Stomach (tissue), 9 donors: Measurements from ENCODE around the gene SLC22A13. TPM values are rescaled to one million over a fixed set of nuclear protein-coding genes. Genes with fewer than 3 reads are reported as not detected.
"Not testable (repeated sequence)": the region's sequence is repeated elsewhere in the genome, so short reads cannot be mapped to it uniquely, and the experiment has no call there.

Experiments
- DNase-seq, 2 donors: peaks; one replicate each; pipeline versions ENCODE4 v3.0.0 to v3.0.0-alpha.2; 2013 to 2019
- H3K27ac ChIP-seq, 5 donors: fragments of 200-600 bp in 4 of 5; sonication (generic) in 4 of 5; one replicate each; pipeline ENCODE4 v1.5.1; 2013 to 2019; ENCODE audit warnings: mild to moderate bottlenecking in 1 of 5, moderate library complexity in 1 of 5
- H3K27me3 ChIP-seq, 3 donors: fragments of 200-600 bp; sonication (generic); one replicate each; pipeline ENCODE4 v1.5.1; 2017 to 2019; ENCODE audit warnings: mixed run types in 1 of 3
- H3K36me3 ChIP-seq, 4 donors: fragments of 200-600 bp; sonication (generic); 1 replicate in 3 of 4; 2 replicates in 1 of 4; pipeline ENCODE4 v1.5.1; 2016 to 2019
- H3K4me1 ChIP-seq, 4 donors: fragments of 200-600 bp; sonication (generic); one replicate each; pipeline ENCODE4 v1.5.1; 2016 to 2019
- H3K4me3 ChIP-seq, 4 donors: fragments of 200-600 bp; sonication (generic) in 3 of 4; one replicate each; pipeline ENCODE4 v1.5.1; 2016 to 2019; ENCODE audit warnings: mild to moderate bottlenecking in 1 of 4
- H3K9me3 ChIP-seq, 4 donors: fragments of 200-600 bp; sonication (generic); one replicate each; pipeline ENCODE4 v1.5.1; 2016 to 2019
- EP300 ChIP-seq: sonication (generic); formaldehyde crosslinking; IDR thresholded peaks from one replicate; pipeline ENCODE4 v1.6.1; 2017; ENCODE audit warnings: antibody characterized with exemption
- POLR2A ChIP-seq, 4 donors: fragments of 450-650 bp; IDR thresholded peaks; one replicate each; pipeline ENCODE4 v1.6.1; 2016; ENCODE audit warnings: antibody characterized with exemption in 4 of 4, control low read depth in 2 of 4, mild to moderate bottlenecking in 1 of 4, moderate library complexity in 1 of 4
- POLR2AphosphoS5 ChIP-seq, 3 donors: sonication (generic); formaldehyde crosslinking; IDR thresholded peaks; one replicate each; pipeline ENCODE4 v1.6.1; 2016; ENCODE audit warnings: antibody characterized with exemption in 3 of 3
- WGBS, 5 donors: extraction: QIAGEN DNeasy Blood & Tissue Kit in 3 of 5; methylation state at CpG; one replicate each; pipeline versions ENCODE4 v1.1.5 to v1.1.7; 2013 to 2018; 5-methylcytosine and 5-hydroxymethylcytosine counted together
- intact Hi-C: fragments of 100-400 bp; cut with DNase I; formaldehyde crosslinking; loops from one replicate; pipeline ENCODE4 v1.15.1; 2023; ENCODE audit warnings: low total_unique reads
- polyA plus RNA-seq, 3 donors: library from polyadenylated mRNA; stranded (reverse); fragments of 200-250 nt; gene quantifications; one replicate each; pipeline ENCODE4 v1.2.3, GENCODE V29; 2013
- total RNA-seq, 5 donors: library from RNA; depleted of rRNA; stranded (reverse); fragments of >200 nt; gene quantifications; one replicate each; pipeline versions ENCODE4 v1.1.0 to v1.2.3, GENCODE V29; 2014 to 2016
- TF ChIP-seq, protein P1 (sequence below), 7 experiments: fragments of 450-650 bp in 4 of 7; fragments of 200-600 bp in 3 of 7; sonication (generic) in 3 of 7; IDR thresholded peaks; one replicate each; pipeline ENCODE4 v1.5.1; 2016 to 2019; ENCODE audit warnings: antibody characterized with exemption in 7 of 7, control low read depth in 2 of 7, mild to moderate bottlenecking in 1 of 7
- donor health status: healthy with polysubstance abuse.
- donor health status: Bipolar disorder and iron deficiency.
- donor health status: healthy.

SLC22A13 gene
- total and polyA plus RNA-seq, 8 donors = 0.05 to 0.73 (median 0.29) TPM; not detected in 5

DNA sequence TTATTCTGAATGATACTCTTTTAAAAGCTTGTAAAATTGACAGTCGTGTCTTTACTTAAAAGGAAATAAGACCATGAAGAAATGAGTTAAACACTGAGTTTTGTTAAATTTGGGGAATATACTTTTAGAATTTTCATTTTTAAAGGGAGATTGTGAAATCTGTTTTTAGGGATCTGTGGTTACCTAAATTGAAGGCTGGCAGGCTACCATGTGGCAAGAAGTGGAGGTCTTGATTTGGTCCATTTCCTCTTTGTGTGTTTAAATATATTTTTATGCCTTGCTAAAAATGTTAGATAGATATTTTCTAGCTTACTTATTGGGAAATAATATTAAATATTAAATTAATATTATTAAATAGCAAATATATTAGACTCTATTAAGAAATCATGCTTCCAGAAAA lies 36.6 kb upstream of the SLC22A13 start:
- H3K9me3 ChIP-seq = no peaks in the 10 kb centered on the region
- intact Hi-C loops = no loop called here
- no peak for DNase-seq
- 93 to 96% (median 93%) methylated on average over 1 of the region's 1 CpG for WGBS, 5 donors
- no peak overlapping the region for H3K4me3 ChIP-seq
- peaks cover 0 to 5% (median 0%) of the 10 kb centered on the region in 4 donors for H3K4me1 ChIP-seq
- TF ChIP-seq EP300 (no peak), POLR2AphosphoS5 (IDR thresholded peaks at IDR 0.05) (no peak), POLR2A (IDR thresholded peaks at IDR 0.05) (no peak)
- TF ChIP-seq, protein P1, sequence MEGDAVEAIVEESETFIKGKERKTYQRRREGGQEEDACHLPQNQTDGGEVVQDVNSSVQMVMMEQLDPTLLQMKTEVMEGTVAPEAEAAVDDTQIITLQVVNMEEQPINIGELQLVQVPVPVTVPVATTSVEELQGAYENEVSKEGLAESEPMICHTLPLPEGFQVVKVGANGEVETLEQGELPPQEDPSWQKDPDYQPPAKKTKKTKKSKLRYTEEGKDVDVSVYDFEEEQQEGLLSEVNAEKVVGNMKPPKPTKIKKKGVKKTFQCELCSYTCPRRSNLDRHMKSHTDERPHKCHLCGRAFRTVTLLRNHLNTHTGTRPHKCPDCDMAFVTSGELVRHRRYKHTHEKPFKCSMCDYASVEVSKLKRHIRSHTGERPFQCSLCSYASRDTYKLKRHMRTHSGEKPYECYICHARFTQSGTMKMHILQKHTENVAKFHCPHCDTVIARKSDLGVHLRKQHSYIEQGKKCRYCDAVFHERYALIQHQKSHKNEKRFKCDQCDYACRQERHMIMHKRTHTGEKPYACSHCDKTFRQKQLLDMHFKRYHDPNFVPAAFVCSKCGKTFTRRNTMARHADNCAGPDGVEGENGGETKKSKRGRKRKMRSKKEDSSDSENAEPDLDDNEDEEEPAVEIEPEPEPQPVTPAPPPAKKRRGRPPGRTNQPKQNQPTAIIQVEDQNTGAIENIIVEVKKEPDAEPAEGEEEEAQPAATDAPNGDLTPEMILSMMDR (IDR thresholded peaks at IDR 0.05) = no peak
- no peak overlapping the region for H3K27ac ChIP-seq
- H3K36me3 ChIP-seq = peaks cover 0 to 74% (median 64%) of the 10 kb centered on the region in 4 donors
- H3K27me3 ChIP-seq = no peaks in the 10 kb centered on the region

DNA sequence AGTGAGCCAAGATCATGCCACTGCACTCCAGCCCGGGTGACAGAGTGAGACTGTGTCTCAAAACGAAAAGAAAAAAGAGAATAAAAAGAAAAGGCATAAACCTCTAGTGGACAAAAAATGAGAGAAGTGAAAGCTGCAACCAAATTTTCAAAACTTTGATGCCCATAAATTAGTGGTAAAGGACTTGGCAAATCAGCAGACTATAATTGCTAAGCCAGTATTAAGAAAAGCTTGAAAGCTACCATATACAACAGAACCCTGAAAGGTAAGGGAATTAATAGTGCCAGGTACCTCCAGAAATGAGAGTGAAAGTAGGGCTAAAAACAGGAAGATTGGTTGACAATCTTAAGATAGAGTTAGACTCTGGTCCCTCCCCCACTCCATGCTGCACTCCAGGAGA lies 32.9 kb upstream of the SLC22A13 start:
- DNase-seq = no peak
- no peak overlapping the region for H3K27ac ChIP-seq
- no peak overlapping the region for H3K4me3 ChIP-seq
- peaks cover 0 to 67% (median 57%) of the 10 kb centered on the region in 4 donors for H3K36me3 ChIP-seq
- intact Hi-C loops = no loop called here
- no peaks in the 10 kb centered on the region for H3K27me3 ChIP-seq
- H3K9me3 ChIP-seq = peaks cover 0 to 7% (median 5%) of the 10 kb centered on the region in 4 donors
- TF ChIP-seq, protein P1 (IDR thresholded peaks at IDR 0.05) = no peak
- TF ChIP-seq POLR2AphosphoS5 (IDR thresholded peaks at IDR 0.05) (no peak), POLR2A (IDR thresholded peaks at IDR 0.05) (no peak), EP300 (no peak)
- WGBS, 5 donors = 80 to 97% (median 92%) methylated on average over 2 of the region's 2 CpGs
- peaks cover 0 to 5% (median 0%) of the 10 kb centered on the region in 4 donors for H3K4me1 ChIP-seq

- peaks cover 0 to 81% (median 75%) of the 10 kb centered on the region in 4 donors for H3K36me3 ChIP-seq
Observed at GRCh38 chr3:38235466-38235865, 30.1 kb upstream of the SLC22A13 start.

DNA sequence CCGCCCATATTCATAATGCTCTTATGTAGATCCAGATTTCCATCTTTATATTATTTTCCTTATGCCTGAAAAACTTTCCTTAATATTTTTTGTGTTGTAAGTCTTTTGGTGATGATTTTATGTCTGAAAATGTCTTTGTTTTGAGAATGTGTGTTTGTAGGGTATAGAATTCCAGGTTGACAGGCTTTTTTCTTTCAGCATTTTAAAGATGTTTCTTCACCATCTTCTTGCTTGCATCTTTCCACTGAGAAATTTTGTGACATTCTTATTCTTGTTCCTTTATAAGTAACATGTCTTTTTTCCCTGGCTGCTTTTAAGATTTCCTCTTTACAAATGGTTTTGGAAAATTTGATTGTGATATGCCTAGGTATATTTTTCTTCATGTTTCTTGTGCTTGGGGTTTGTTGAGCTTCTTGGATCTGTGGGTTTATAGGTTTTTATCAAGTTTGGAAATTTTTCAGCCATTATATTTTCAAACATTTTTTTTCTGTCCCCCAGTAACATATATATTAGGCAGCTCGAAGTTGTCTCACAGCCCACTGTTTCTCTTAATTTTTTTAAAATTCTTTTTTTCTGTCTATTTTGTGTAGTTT lies 27.1 kb upstream of the SLC22A13 start:
- intact Hi-C loops = no loop called here
- WGBS, 5 donors = 98 to 99% (median 98%) methylated on average over 2 of the region's 2 CpGs

More at GRCh38 chr3:38235466-38235865, 30.1 kb upstream of the SLC22A13 start:
- no peaks in the 10 kb centered on the region for H3K4me1 ChIP-seq
- H3K27me3 ChIP-seq = no peaks in the 10 kb centered on the region
- DNase-seq = no peak
- TF ChIP-seq EP300 (no peak), POLR2A (IDR thresholded peaks at IDR 0.05) (no peak), POLR2AphosphoS5 (IDR thresholded peaks at IDR 0.05) (no peak)
- TF ChIP-seq, protein P1 (IDR thresholded peaks at IDR 0.05) = no peak
- peaks cover 0 to 25% (median 9%) of the 10 kb centered on the region in 4 donors for H3K9me3 ChIP-seq
- intact Hi-C loops = no loop called here
- H3K4me3 ChIP-seq = no peak overlapping the region
- H3K27ac ChIP-seq = no peak overlapping the region

DNA sequence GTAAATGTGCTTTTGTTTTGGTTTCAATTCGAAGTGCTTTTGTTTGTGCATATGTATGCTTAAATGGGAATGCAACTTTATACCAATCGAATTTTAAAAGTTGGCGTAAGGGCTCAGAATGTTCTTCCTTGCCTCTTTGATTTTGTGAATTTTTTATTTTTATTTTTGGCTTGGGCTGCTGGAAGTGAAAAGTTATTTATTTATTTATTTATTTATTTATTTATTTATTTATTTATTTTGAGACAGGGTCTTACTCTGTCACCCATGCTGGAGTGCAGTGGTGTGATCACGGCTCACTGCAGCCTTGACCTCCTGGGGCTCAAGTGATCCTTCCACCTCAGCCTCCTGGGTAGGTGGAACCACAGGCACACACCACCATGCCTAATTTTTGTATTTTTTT lies 22.8 kb upstream of the SLC22A13 start:
- H3K4me1 ChIP-seq, intact Hi-C loops, H3K27ac ChIP-seq, DNase-seq, H3K27me3 ChIP-seq, H3K4me3 ChIP-seq: not testable (repeated sequence)
- Histone ChIP-seq H3K9me3 (peaks cover 0 to 17% (median 4%) of the 10 kb centered on the region in 4 donors), H3K36me3 (peaks cover 0 to 71% (median 62%) of the 10 kb centered on the region in 4 donors)
- WGBS, 5 donors = 96 to 98% (median 97%) methylated on average over 4 of the region's 4 CpGs

More for the DNA sequence above, 27.1 kb upstream of the SLC22A13 start:
- Histone ChIP-seq H3K9me3 (peaks cover 0 to 25% (median 9%) of the 10 kb centered on the region in 4 donors), H3K36me3 (peaks cover 0 to 78% (median 68%) of the 10 kb centered on the region in 4 donors), H3K27me3 (no peaks in the 10 kb centered on the region), H3K4me1 (no peaks in the 10 kb centered on the region), H3K27ac (no peak overlapping the region), H3K4me3 (no peak overlapping the region)
- TF ChIP-seq POLR2AphosphoS5 (IDR thresholded peaks at IDR 0.05) (no peak), POLR2A (IDR thresholded peaks at IDR 0.05) (no peak), EP300 (no peak)
- TF ChIP-seq, protein P1 (IDR thresholded peaks at IDR 0.05) = no peak
- DNase-seq = no peak
